HUES6 (cell line): ENCODE data around the gene C14orf132.

Source experiments
- H3K27ac ChIP-seq: 2 replicates; pipeline ENCODE4 v1.7.0; 2013; ENCODE audit warnings: low read depth, mild to moderate bottlenecking, low read length, inconsistent platforms
- H3K27me3 ChIP-seq: 2 replicates; pipeline ENCODE4 v1.6.1; 2013; ENCODE audit warnings: low read length; ENCODE audit not compliant: control insufficient read depth, insufficient read depth
- H3K36me3 ChIP-seq: 2 replicates; pipeline ENCODE4 v1.6.1; 2013; ENCODE audit warnings: low read length; ENCODE audit not compliant: control insufficient read depth, insufficient read depth
- H3K4me1 ChIP-seq: 2 replicates; pipeline ENCODE4 v1.6.1; 2013; ENCODE audit warnings: low read length; ENCODE audit not compliant: control insufficient read depth, insufficient read depth
- H3K4me3 ChIP-seq: 2 replicates; pipeline ENCODE4 v1.5.1; 2013; ENCODE audit warnings: low read depth, low read length
- H3K9ac ChIP-seq: one replicate; pipeline ENCODE4 v1.6.1; 2013; ENCODE audit warnings: mild to moderate bottlenecking, low read length
- H3K9me3 ChIP-seq: 2 replicates; pipeline ENCODE4 v1.6.1; 2013; ENCODE audit warnings: low read depth, low read length; ENCODE audit not compliant: control insufficient read depth, insufficient read depth

C14orf132 gene

GRCh38 chr14:96085369-96085768 lies 46.2 kb downstream of the C14orf132 start:
- Histone ChIP-seq H3K27ac (no peak overlapping the region), H3K27me3 (no peaks in the 10 kb centered on the region), H3K9me3 (peaks cover 1% of the 10 kb centered on the region), H3K4me3 (no peak overlapping the region), H3K9ac (no peak overlapping the region), H3K36me3 (peaks cover 13% of the 10 kb centered on the region), H3K4me1 (peaks cover 8% of the 10 kb centered on the region; the same call in 1 of the 2 replicates)

GRCh38 chr14:96086032-96086431 lies 46.9 kb downstream of the C14orf132 start:
- H3K4me1 ChIP-seq: peaks cover 12% of the 10 kb centered on the region; the same call in 1 of the 2 replicates
- no peak overlapping the region for H3K9ac ChIP-seq
- no peak overlapping the region for H3K27ac ChIP-seq
- H3K4me3 ChIP-seq: no peak overlapping the region
- H3K9me3 ChIP-seq: no peaks in the 10 kb centered on the region
- peaks cover 13% of the 10 kb centered on the region for H3K36me3 ChIP-seq
- no peaks in the 10 kb centered on the region for H3K27me3 ChIP-seq

- Histone ChIP-seq H3K27ac (no peak overlapping the region), H3K27me3 (no peaks in the 10 kb centered on the region), H3K4me1 (peaks cover 12% of the 10 kb centered on the region; the same call in 1 of the 2 replicates), H3K4me3 (no peak overlapping the region), H3K9ac (no peak overlapping the region), H3K36me3 (peaks cover 13% of the 10 kb centered on the region), H3K9me3 (no peaks in the 10 kb centered on the region)
Measured at GRCh38 chr14:96086574-96087077, 47.5 kb downstream of the C14orf132 start.

GRCh38 chr14:96088074-96088473 lies 48.9 kb downstream of the C14orf132 start:
- Histone ChIP-seq H3K4me3 (no peak overlapping the region), H3K27ac (no peak overlapping the region), H3K4me1 (peaks cover 12% of the 10 kb centered on the region; the same call in 1 of the 2 replicates), H3K36me3 (peaks cover 13% of the 10 kb centered on the region), H3K9ac (no peak overlapping the region), H3K9me3 (no peaks in the 10 kb centered on the region), H3K27me3 (no peaks in the 10 kb centered on the region)

- Histone ChIP-seq H3K27ac (no peak overlapping the region), H3K9me3 (no peaks in the 10 kb centered on the region), H3K9ac (no peak overlapping the region), H3K4me3 (no peak overlapping the region), H3K27me3 (no peaks in the 10 kb centered on the region), H3K36me3 (peaks cover 13% of the 10 kb centered on the region), H3K4me1 (peaks cover 12% of the 10 kb centered on the region; the same call in 1 of the 2 replicates)
Measured at GRCh38 chr14:96088481-96088880, 49.3 kb downstream of the C14orf132 start.

- Histone ChIP-seq H3K27me3 (no peaks in the 10 kb centered on the region), H3K27ac (no peak overlapping the region), H3K36me3 (peaks cover 13% of the 10 kb centered on the region), H3K9ac (no peak overlapping the region), H3K4me1 (peaks cover 12% of the 10 kb centered on the region; the same call in 1 of the 2 replicates), H3K4me3 (no peak overlapping the region), H3K9me3 (no peaks in the 10 kb centered on the region)
Measured at GRCh38 chr14:96088911-96089310, 49.7 kb downstream of the C14orf132 start.

GRCh38 chr14:96089401-96089800 lies 50.2 kb downstream of the C14orf132 start:
- H3K36me3 ChIP-seq: peaks cover 13% of the 10 kb centered on the region
- H3K27ac ChIP-seq: no peak overlapping the region
- no peaks in the 10 kb centered on the region for H3K9me3 ChIP-seq
- H3K4me1 ChIP-seq: peaks cover 12% of the 10 kb centered on the region; the same call in 1 of the 2 replicates
- H3K27me3 ChIP-seq: no peaks in the 10 kb centered on the region
- H3K9ac ChIP-seq: no peak overlapping the region
- no peak overlapping the region for H3K4me3 ChIP-seq

- H3K4me3 ChIP-seq: no peak overlapping the region
- no peak overlapping the region for H3K9ac ChIP-seq
- H3K27me3 ChIP-seq: no peaks in the 10 kb centered on the region
- peaks cover 17% of the 10 kb centered on the region for H3K4me1 ChIP-seq
- no peak overlapping the region for H3K27ac ChIP-seq
- peaks cover 13% of the 10 kb centered on the region for H3K36me3 ChIP-seq
- H3K9me3 ChIP-seq: no peaks in the 10 kb centered on the region
Measured at GRCh38 chr14:96090441-96091148, 51.4 kb downstream of the C14orf132 start.

GRCh38 chr14:96091149-96091693 lies 52.1 kb downstream of the C14orf132 start:
- Histone ChIP-seq H3K36me3 (peaks cover 13% of the 10 kb centered on the region), H3K4me3 (no peak overlapping the region), H3K9me3 (no peaks in the 10 kb centered on the region), H3K9ac (no peak overlapping the region), H3K4me1 (peaks cover 20% of the 10 kb centered on the region), H3K27me3 (no peaks in the 10 kb centered on the region), H3K27ac (no peak overlapping the region)

- H3K36me3 ChIP-seq: peaks cover 8% of the 10 kb centered on the region
- H3K9me3 ChIP-seq: no peaks in the 10 kb centered on the region
Measured at GRCh38 chr14:96091941-96092411, 52.8 kb downstream of the C14orf132 start.

GRCh38 chr14:96092936-96093335 lies 53.8 kb downstream of the C14orf132 start:
- Histone ChIP-seq H3K9ac (no peak overlapping the region), H3K4me3 (no peak overlapping the region), H3K36me3 (peaks cover 4% of the 10 kb centered on the region; the same call in 1 of the 2 replicates), H3K27ac (no peak overlapping the region), H3K27me3 (no peaks in the 10 kb centered on the region), H3K4me1 (peaks cover 18% of the 10 kb centered on the region), H3K9me3 (no peaks in the 10 kb centered on the region)

More at GRCh38 chr14:96091941-96092411, 52.8 kb downstream of the C14orf132 start:
- Histone ChIP-seq H3K4me1 (peaks cover 18% of the 10 kb centered on the region), H3K9ac (no peak overlapping the region), H3K27ac (no peak overlapping the region), H3K27me3 (no peaks in the 10 kb centered on the region), H3K4me3 (no peak overlapping the region)
